ENCODE measurements around the gene TRPM2.
A peak's percentile ranks its signal among the peaks of the same experiment; 100 is the strongest.

The TRPM2 gene

DNA sequence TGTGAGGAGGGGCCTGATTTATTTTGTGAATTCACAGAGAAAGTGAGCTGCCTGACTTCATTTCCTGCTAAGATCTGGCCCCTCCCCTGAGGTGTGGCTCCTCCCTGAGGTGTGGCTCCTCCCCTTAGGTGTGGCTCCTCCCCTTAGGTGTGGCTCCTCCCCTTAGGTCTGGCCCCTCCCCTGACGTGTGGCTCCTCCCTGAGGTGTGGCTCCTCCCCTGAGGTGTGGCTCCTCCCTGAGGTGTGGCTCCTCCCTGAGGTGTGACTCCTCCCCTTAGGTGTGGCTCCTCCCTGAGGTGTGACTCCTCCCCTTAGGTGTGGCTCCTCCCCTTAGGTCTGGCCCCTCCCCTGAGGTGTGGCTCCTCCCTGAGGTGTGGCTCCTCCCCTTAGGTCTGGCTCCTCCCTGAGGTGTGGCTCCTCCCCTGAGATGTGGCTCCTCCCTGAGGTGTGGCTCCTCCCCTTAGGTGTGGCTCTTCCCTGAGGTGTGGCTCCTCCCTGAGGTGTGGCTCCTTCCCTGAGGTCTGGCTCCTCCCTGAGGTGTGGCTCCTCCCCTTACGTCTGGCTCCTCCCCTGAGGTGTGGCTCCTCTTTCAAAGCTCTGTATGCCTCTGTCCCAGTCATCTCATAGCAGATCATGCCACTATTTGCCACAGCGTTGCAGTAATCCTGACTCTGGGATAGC is 75.0 kb downstream of the TRPM2 start:
- peak; percentile 71 for DNase-seq (ENCODE audit: low read depth)
- TF ChIP-seq CTCF (IDR thresholded peaks at IDR 0.05; ENCODE audit: insufficient read depth, low read depth, low read length, missing control alignments) = no peak
- no peak overlapping the region for H3K4me3 ChIP-seq (ENCODE audit: low read depth, low read length)

DNA sequence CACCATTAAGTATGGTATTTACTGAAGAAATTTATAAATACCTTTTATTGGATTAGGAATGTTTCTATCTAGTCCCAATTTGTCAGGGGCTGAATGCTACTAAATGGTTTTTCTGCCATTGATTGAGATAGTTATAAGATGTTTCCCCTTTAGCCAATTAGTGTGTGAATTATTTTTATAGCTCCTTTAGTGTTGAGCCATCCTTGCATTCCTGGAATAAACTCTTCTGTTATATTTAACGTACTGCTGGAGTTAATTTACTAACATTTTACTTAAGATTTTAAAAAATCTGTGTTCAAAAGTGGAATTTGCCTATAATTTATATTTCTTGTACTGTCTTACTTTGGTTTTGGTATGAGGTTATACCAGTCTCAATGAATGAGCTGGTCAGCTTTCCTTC is 76.5 kb downstream of the TRPM2 start:
- DNase-seq (ENCODE audit: low read depth) = no peak
- H3K4me3 ChIP-seq (ENCODE audit: low read depth, low read length) = no peak overlapping the region
- TF ChIP-seq CTCF (IDR thresholded peaks at IDR 0.05; ENCODE audit: insufficient read depth, low read depth, low read length, missing control alignments) = no peak

DNA sequence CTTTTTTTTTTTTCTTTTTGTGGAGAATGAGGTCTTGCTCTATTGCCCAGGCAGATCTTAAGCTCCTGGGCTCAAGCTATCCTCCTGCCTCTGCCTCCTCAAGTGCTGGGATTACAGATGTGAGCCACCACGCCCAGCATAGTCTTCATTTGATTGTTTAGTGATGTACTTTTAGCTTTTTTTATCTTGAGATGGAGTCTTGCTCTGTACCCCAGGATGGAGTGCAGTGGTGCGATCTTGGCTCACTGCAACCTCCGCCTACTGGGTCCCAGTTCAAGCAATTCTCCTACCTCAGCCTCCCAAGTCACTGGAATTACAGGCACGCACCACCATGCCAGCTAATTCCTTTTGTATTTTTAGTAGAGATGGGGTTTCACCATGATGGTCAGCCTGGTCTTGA is 77.9 kb downstream of the TRPM2 start:
- no peak for TF ChIP-seq CTCF (IDR thresholded peaks at IDR 0.05; ENCODE audit: insufficient read depth, low read depth, low read length, missing control alignments)
- no peak for DNase-seq (ENCODE audit: low read depth)

DNA sequence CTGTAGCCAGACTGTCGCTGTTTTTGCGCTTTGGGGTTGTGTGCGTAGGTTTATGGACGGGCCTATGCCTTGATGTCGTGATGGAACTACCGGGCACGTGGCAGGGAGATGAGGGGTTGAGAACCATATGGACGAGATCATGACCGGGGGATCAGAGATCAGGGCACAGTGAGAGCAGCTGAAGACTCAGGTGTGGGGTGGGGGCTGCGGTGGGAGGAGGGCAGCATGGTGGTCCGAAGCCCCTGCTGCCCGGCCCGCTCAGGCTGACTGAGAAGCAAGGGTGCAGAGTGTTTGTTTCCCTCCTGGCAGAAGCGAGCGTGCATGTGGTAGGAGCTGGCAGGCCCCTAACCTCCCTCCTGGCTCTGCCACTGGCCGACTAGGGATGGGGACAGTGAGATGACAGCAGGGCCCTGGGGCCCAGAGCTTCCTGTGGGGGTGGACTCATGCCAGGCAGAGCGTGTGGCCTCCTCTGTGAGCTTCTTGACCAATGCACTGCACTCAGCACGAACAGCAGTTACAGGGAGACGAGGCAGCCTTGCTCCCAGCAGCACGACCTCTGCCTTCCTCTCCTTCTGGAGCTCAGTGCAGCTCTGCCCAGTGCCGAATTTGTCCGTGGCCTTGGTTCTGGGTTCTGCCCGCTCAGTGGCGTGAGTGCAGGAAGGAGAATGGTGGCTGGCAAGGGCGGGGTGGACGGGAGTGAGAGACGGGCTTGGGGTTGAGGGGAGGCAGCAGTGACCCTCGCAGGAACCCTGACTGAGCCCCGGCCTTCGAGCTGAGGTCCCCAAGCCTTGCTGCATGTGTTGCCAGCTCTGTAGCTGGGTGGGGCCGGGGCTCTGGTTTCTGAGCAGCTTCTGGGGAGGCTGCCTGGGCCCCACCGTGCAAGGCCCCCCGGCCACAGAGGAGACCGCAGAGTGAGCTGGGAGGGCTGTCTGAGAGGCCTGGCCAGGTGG is 79.7 kb downstream of the TRPM2 start:
- H3K4me3 ChIP-seq (ENCODE audit: low read depth, low read length) = no peak overlapping the region
- no peak for TF ChIP-seq CTCF (IDR thresholded peaks at IDR 0.05; ENCODE audit: insufficient read depth, low read depth, low read length, missing control alignments)
- DNase-seq (ENCODE audit: low read depth) = no peak

More for the DNA sequence above, 77.9 kb downstream of the TRPM2 start:
- no peak overlapping the region for H3K4me3 ChIP-seq (ENCODE audit: low read depth, low read length)

- DNase-seq (ENCODE audit: low read depth) = no peak
- H3K4me3 ChIP-seq (ENCODE audit: low read depth, low read length) = no peak overlapping the region
- TF ChIP-seq CTCF (IDR thresholded peaks at IDR 0.05; ENCODE audit: insufficient read depth, low read depth, low read length, missing control alignments) = no peak
These were observed 80.6 kb downstream of the TRPM2 start for GRCh38 chr21:44433791-44434567.

DNA sequence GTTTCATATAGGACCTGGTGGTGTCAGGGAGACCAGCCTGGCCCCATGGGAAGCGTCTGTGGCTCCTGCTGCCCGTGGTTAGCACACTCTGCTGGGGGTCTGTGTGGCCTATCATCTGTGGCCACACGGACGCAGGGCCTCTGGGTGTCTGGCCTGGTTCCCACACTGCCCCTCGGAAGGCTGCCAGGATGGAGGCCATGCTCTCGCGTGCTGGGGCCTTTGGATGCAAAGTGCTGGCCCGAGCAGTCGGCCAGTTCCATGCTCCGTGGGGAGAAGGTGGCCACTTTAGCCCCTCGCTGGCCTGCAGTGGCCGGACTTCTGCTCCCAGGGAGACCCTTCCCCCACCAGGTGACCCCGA is 81.1 kb downstream of the TRPM2 start:
- DNase-seq (ENCODE audit: low read depth) = no peak
- no peak for TF ChIP-seq CTCF (IDR thresholded peaks at IDR 0.05; ENCODE audit: insufficient read depth, low read depth, low read length, missing control alignments)
- no peak overlapping the region for H3K4me3 ChIP-seq (ENCODE audit: low read depth, low read length)

All from GM12865 (cell line).